Measurements from ENCODE around the gene RTN4IP1.

GRCh38 chr6:106564476-106564875 is 64.8 kb downstream of the RTN4IP1 start:
- TF ChIP-seq CTCF (IDR thresholded peaks at IDR 0.05 in 4 of 5, conservative IDR thresholded peaks at IDR 0.05 in 1 of 5) (no peak), POLR2A (IDR thresholded peaks at IDR 0.05) (no peak)

Measured in gastrocnemius medialis (tissue), 4 donors.